Aorta (tissue), 5 donors: ENCODE measurements around the gene MAN1A2. TPM values are rescaled to one million over a fixed set of nuclear protein-coding genes. Genes with fewer than 3 reads are reported as not detected.

Experiments
- ATAC-seq: fragments of 200-7000 bp; cut with Tn5 transposase; one replicate; pipeline ENCODE4 v1.9.1; 2022; ENCODE audit warnings: moderate library complexity; ENCODE audit not compliant: low FRiP score
- DNase-seq, 2 donors: peaks; one replicate each; pipeline ENCODE4 v3.0.0-alpha.2; 2020
- H3K27ac ChIP-seq, 2 donors: one replicate each; pipeline ENCODE4 v1.5.1; 2013; ENCODE audit warnings: low read length in 2 of 2, mild to moderate bottlenecking in 2 of 2, moderate library complexity in 2 of 2, control low read depth in 1 of 2, inconsistent platforms in 1 of 2, low read depth in 1 of 2
- H3K27me3 ChIP-seq, 2 donors: one replicate each; pipeline ENCODE4 v1.6.1; 2013; ENCODE audit warnings: control low read depth in 1 of 2, low read length in 1 of 2, mild to moderate bottlenecking in 1 of 2, moderate library complexity in 1 of 2; ENCODE audit not compliant: insufficient read depth in 2 of 2, control insufficient read depth in 1 of 2
- H3K36me3 ChIP-seq, 2 donors: one replicate each; pipeline ENCODE4 v1.6.1; 2013; ENCODE audit warnings: control low read depth in 1 of 2, low read length in 1 of 2, mild to moderate bottlenecking in 1 of 2; ENCODE audit not compliant: insufficient read depth in 2 of 2, control insufficient read depth in 1 of 2
- H3K4me1 ChIP-seq, 2 donors: one replicate each; pipeline ENCODE4 v1.6.1; 2013; ENCODE audit warnings: low read length in 2 of 2, control low read depth in 1 of 2, mild to moderate bottlenecking in 1 of 2, moderate library complexity in 1 of 2; ENCODE audit not compliant: insufficient read depth in 2 of 2, control insufficient read depth in 1 of 2
- H3K4me3 ChIP-seq, 2 donors: one replicate each; pipeline ENCODE4 v1.5.1; 2013; ENCODE audit warnings: low read length in 2 of 2, control low read depth in 1 of 2, mild to moderate bottlenecking in 1 of 2
- H3K9me3 ChIP-seq: one replicate; pipeline ENCODE4 v1.6.1; 2013; ENCODE audit warnings: mild to moderate bottlenecking, low read length; ENCODE audit not compliant: control insufficient read depth
- WGBS, 2 donors: extraction: QIAGEN DNeasy Blood & Tissue Kit; methylation state at CpG; one replicate each; pipeline ENCODE4 v1.1.7; 2013; 5-methylcytosine and 5-hydroxymethylcytosine counted together
- intact Hi-C, 2 donors: fragments of 100-400 bp; cut with DNase I; formaldehyde crosslinking; loops; one replicate each; pipeline versions ENCODE4 v1.14.2 to v1.15.0; 2022
- polyA plus RNA-seq, 2 donors: library from polyadenylated mRNA; stranded (reverse); fragments of 200-250 nt; gene quantifications; one replicate each; pipeline ENCODE4 v1.2.3, GENCODE V29; 2013
- total RNA-seq, 2 donors: library from RNA; stranded (reverse); fragmentation: NEBNext Ultra II Directional; extraction: Animal tissue kit (Norgen Biotek cat#: 25700); gene quantifications; one replicate each; pipeline ENCODE4 v1.2.1, GENCODE V29; 2021
- donor health status: healthy with polysubstance abuse.
- donor health status: Bipolar disorder and iron deficiency.
- donor health status: DM: no; HTN: no; CAD: no.
- donor health status: DM: no; HTN: no; CAD: no.
- donor health status: DM: yes; HTN: yes; CAD: no.

MAN1A2 gene
- total and polyA plus RNA-seq, 4 donors: 6.3 to 50.4 (median 29.6) TPM

DNA sequence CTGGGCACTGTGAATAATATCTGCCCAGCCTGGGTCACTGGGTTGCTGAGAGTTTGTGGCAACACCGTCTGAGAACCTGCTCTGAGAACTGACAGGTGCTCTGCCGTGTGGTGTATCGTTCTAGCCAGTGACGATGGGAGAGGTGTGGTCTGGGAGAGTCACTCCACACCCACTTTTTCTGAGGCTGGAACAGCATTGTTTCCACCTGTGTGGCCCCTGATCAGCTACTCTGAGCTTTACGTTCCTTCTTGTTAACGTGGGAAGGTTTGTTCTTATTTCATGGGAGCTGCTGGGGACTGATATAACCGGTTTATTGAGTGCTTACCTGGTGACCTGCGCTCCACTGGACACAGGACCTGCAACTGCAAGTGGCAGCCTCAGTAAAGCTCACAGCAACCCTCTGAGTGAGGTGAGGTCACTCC is 203.8 kb downstream of the MAN1A2 start:
- H3K4me3 ChIP-seq: no peak overlapping the region
- DNase-seq (no peak), ATAC-seq (no peak)
- no peak overlapping the region for H3K27ac ChIP-seq
- no peaks in the 10 kb centered on the region for H3K36me3 ChIP-seq
- 85 to 86% methylated on average over 8 of the region's 8 CpGs for WGBS, 2 donors
- H3K27me3 ChIP-seq: no peaks in the 10 kb centered on the region
- no peaks in the 10 kb centered on the region for H3K9me3 ChIP-seq
- no peaks in the 10 kb centered on the region for H3K4me1 ChIP-seq
- intact Hi-C loops: no loop called here

DNA sequence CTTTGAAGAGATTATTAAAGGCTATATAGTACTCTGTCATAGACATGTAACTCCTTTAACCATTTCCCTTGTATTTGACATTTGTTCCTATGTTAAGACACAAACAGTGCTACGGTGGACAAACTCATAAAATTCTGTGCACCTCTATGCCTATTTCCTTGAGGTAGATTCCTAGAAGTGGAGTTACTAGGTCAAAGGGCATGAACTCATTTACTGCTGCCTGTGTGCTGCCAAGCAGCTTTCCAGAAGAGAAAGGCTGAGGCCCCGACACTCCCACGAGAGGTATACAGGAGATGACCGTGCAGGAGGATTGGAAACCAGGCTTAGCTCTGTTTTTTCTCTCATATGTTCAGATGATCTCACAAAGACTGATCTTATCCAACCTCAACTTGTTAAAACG is 204.2 kb downstream of the MAN1A2 start:
- Histone ChIP-seq H3K4me1 (no peaks in the 10 kb centered on the region), H3K9me3 (no peaks in the 10 kb centered on the region), H3K27me3 (no peaks in the 10 kb centered on the region), H3K4me3 (no peak overlapping the region), H3K27ac (no peak overlapping the region), H3K36me3 (no peaks in the 10 kb centered on the region)
- ATAC-seq (no peak), DNase-seq (no peak)
- 94 to 95% methylated on average over 5 of the region's 5 CpGs for WGBS, 2 donors
- intact Hi-C loops: no loop called here

DNA sequence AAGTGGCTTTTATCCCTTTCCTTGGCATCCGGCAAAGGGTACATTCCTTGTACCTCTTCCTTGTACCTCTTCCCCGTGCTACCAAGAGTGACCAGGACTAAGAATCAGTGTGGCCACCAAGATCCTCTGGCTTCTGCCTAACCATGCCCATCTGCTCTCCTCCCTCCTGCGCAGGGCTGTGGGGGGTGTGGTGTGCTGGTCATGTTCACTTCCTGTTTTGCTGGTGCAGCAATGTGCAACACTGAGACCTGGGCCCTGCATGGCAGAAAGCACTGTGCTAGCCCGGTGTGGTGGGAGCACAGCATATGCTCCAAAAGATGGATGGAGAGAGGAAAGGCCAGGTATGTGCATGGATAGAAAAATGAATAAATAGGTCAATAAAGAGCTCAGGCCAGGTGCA is 205.3 kb downstream of the MAN1A2 start:
- no peaks in the 10 kb centered on the region for H3K27me3 ChIP-seq
- 71 to 99% methylated on average over 4 of the region's 4 CpGs for WGBS, 2 donors
- no peak overlapping the region for H3K27ac ChIP-seq
- no peaks in the 10 kb centered on the region for H3K36me3 ChIP-seq
- ATAC-seq (no peak), DNase-seq (no peak)
- no peak overlapping the region for H3K4me3 ChIP-seq
- no peaks in the 10 kb centered on the region for H3K9me3 ChIP-seq
- intact Hi-C loops: no loop called here
- H3K4me1 ChIP-seq: no peaks in the 10 kb centered on the region

DNA sequence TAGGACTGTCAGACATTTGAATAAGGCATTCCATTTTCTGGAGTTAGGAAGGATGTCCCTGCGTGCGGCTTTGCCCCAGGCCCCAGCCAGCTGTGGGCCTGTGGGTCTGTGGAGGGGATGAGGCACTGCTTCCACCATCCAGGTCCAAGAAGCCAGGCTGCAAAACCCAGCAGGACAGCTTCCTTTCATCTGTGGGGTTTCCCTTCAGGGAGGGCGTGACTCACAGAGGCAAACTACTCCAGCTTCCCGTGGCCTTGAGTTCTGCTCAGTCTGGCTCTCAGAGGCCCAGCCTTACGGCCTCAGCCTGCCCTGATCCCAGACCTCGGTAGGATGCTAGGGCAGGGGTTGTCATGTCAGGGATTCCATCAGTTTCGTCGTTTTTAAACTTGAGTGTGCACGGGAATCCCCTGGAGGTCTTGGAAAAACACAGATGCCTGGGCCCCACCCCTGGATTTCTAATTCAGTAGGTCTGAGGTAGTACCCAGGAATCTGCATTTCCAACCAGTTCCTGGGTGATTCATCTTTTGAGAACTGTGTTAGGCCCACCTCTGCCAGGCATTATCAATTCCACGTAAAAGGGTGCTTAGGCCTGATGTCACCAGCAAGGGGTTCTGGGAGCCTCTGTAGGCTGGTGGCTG is 206.3 kb downstream of the MAN1A2 start:
- no peak overlapping the region for H3K27ac ChIP-seq
- no peaks in the 10 kb centered on the region for H3K4me1 ChIP-seq
- intact Hi-C loops: no loop called here
- H3K4me3 ChIP-seq: no peak overlapping the region
- no peaks in the 10 kb centered on the region for H3K9me3 ChIP-seq
- 83 to 86% methylated on average over 10 of the region's 10 CpGs for WGBS, 2 donors
- no peak for ATAC-seq
- no peak for DNase-seq
- H3K27me3 ChIP-seq: no peaks in the 10 kb centered on the region
- H3K36me3 ChIP-seq: no peaks in the 10 kb centered on the region

DNA sequence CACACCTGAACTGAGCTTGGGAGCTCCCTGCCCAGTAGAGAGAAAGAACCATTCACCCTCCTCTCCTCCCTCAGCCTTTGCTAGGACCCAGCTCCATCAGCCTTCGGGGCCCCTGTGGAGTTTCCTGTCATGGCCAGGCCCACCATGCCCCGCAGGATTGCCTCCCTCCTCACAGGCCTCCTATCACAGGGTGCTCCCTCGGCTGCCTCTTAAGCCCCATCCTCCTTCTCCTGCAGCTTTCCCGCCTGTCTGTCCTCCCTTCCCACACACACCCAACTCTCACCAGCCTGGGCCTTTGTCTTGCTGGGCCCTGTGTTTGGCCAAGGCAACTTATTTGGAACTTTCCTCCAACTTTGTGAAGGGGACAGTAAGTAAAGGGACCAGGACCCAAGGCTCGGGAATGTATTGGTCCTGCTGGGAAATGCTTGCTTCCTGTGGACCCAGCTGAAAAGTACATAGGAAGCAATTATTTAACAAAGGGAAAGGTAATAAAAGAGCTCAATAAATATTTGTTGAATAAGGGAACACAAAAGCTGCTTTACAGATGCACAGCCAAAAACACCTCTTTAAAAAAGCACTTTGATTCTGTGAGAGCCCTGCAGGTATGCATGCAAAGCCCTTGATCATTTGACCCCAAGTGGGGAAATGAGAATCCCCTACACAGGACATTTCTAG is 207.0 kb downstream of the MAN1A2 start:
- H3K9me3 ChIP-seq: no peaks in the 10 kb centered on the region
- DNase-seq (no peak), ATAC-seq (no peak)
- no peaks in the 10 kb centered on the region for H3K36me3 ChIP-seq
- intact Hi-C loops: no loop called here
- 93 to 97% methylated on average over 5 of the region's 5 CpGs for WGBS, 2 donors
- no peaks in the 10 kb centered on the region for H3K4me1 ChIP-seq
- H3K27me3 ChIP-seq: no peaks in the 10 kb centered on the region
- no peak overlapping the region for H3K4me3 ChIP-seq
- H3K27ac ChIP-seq: no peak overlapping the region

DNA sequence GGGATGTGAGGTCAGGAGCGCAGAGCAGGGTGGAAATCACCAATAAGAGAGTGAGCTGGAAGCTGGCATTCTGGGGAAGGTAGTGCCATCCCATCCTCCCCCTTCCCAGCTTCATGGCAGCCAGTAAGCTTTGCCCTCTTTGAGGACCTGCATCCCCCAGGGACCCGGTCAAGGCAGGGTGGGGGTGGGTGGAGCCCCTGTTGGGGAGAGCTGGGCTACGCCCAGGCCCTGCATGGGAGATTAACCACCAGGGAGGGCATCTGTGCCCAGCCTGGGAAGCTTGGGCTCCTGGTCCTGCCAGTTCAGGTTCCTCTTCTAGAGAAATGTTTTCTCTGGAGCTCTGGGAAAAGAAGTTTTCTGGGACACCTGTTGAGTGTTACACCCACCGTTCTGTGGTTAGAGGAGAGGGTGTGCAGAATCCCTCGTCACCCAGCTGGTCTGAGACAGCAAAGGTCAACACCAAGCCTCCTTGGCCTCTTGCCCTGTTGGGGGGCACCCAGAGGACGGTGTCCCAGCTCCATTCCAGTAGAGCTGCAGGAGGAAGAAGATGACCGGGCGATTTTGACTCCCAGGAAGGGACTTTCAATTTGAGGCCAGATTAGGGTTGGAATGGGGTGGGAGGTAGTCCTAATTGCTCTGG is 208.5 kb downstream of the MAN1A2 start:
- WGBS, 2 donors: 94 to 95% methylated on average over 8 of the region's 8 CpGs
- DNase-seq: no peak
- H3K27me3 ChIP-seq: no peaks in the 10 kb centered on the region

DNA sequence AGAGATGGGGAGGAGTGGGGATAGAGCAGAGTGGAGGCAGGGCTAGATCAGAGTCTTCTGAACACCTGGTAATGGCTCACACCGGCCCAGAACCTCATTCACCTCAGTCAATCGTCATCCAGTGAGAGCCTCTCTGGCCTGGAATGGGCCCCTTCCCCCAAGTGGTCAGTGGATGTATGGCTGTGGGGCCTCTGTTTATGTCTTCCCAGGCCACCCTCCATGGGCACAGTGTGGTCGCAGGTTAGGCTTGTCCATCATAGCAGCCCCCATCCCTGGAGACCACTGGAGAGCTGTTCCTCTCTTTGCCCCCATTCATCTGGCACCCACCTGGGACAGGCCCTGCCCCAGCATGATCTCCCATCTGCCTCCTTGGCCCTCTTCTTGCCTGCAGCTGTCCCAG is 209.0 kb downstream of the MAN1A2 start:
- Histone ChIP-seq H3K9me3 (no peaks in the 10 kb centered on the region), H3K27me3 (no peaks in the 10 kb centered on the region), H3K36me3 (no peaks in the 10 kb centered on the region), H3K4me1 (no peaks in the 10 kb centered on the region), H3K4me3 (no peak overlapping the region), H3K27ac (no peak overlapping the region)
- WGBS, 2 donors: 95 to 98% methylated on average over 3 of the region's 3 CpGs
- intact Hi-C loops: no loop called here
- ATAC-seq (no peak), DNase-seq (no peak)

More for the DNA sequence above, 208.5 kb downstream of the MAN1A2 start:
- intact Hi-C loops: no loop called here
- no peak overlapping the region for H3K27ac ChIP-seq
- no peak overlapping the region for H3K4me3 ChIP-seq
- no peaks in the 10 kb centered on the region for H3K4me1 ChIP-seq
- no peaks in the 10 kb centered on the region for H3K9me3 ChIP-seq
- ATAC-seq: no peak
- no peaks in the 10 kb centered on the region for H3K36me3 ChIP-seq

DNA sequence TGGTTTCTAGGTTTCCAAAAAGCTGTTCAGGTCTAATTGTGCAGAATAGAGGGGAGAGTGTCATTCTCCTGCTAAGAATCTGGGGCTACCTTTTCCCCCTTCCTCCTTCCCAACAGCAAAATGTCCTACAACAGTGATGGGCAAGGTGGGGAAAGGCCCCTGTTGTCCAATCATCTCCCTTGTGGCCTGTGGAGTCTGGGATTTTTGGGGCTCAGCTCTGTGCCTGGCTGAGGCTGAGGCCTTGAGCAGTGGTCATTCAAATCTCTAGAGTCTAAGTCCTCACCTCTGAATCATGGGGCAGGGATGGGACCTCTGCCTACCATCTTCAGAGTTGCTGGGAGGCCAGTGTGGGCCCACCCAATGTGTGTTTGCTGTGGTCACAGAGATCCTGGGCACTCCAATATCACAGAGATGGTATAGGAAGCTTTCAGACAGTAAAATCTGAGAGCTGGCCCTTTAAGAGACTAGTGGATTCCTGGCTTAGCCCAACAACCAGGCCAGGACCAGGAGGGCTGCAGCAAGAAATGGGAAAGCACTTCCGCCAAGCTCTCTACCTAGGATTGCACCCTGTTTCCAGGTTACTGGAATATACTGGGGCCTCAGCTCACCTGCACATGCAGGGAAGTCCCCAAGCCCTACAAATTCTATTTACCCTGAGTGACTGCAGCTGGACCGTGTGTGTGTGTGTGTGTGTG is 210.1 kb downstream of the MAN1A2 start:
- no peaks in the 10 kb centered on the region for H3K9me3 ChIP-seq
- H3K27ac ChIP-seq: no peak overlapping the region
- DNase-seq (no peak), ATAC-seq (no peak)
- intact Hi-C loops: no loop called here
- WGBS, 2 donors: 78 to 85% methylated on average over 1 to 2 of the region's 2 CpGs
- H3K4me3 ChIP-seq: no peak overlapping the region
- H3K27me3 ChIP-seq: no peaks in the 10 kb centered on the region
- no peaks in the 10 kb centered on the region for H3K36me3 ChIP-seq
- H3K4me1 ChIP-seq: no peaks in the 10 kb centered on the region
